Hematopoietic multipotent progenitor cell treated with erythropoietin and hydrocortisone succinate and interleukin-3 and kit ligand, for 8 days (in vitro differentiated cells): ENCODE measurements around the gene ATP8A1.

ENCODE experiments used
- DNase-seq: peaks from one replicate; pipeline ENCODE4 v3.0.0-alpha.2; 2015

Gene ATP8A1

DNA sequence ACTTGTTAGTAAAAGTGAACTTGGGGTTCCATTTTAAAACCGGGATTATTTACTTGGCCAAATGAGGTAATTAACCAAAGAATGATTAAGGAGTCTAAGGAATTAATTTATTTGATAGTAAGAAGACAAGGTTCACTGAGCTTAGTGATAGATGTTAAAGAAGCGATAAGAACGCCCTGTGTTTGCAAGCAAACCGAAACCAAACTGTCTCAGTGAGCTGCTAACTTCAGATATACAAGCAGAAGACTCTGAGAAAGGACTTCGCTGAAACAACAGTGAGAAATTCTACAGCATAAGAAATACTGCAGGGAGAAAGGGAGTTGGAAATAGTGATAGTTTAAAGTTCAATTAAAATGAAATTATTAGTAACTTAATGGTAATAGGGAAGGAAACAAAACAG is 297.2 kb downstream of the ATP8A1 start:
- DNase-seq = no peak
